GM19467 (cell line): ENCODE measurements around the gene ZNF839.
"Not testable (repeated sequence)": the region's sequence is repeated elsewhere in the genome, so short reads cannot be mapped to it uniquely, and the experiment has no call there.

Experiments used
- ATAC-seq: cut with Tn5 transposase; IDR thresholded peaks from one replicate; pipeline ENCODE4 v1.9.1; 2021; ENCODE audit warnings: mild to moderate bottlenecking, moderate library complexity; ENCODE audit not compliant: unreplicated experiment

The ZNF839 gene

DNA sequence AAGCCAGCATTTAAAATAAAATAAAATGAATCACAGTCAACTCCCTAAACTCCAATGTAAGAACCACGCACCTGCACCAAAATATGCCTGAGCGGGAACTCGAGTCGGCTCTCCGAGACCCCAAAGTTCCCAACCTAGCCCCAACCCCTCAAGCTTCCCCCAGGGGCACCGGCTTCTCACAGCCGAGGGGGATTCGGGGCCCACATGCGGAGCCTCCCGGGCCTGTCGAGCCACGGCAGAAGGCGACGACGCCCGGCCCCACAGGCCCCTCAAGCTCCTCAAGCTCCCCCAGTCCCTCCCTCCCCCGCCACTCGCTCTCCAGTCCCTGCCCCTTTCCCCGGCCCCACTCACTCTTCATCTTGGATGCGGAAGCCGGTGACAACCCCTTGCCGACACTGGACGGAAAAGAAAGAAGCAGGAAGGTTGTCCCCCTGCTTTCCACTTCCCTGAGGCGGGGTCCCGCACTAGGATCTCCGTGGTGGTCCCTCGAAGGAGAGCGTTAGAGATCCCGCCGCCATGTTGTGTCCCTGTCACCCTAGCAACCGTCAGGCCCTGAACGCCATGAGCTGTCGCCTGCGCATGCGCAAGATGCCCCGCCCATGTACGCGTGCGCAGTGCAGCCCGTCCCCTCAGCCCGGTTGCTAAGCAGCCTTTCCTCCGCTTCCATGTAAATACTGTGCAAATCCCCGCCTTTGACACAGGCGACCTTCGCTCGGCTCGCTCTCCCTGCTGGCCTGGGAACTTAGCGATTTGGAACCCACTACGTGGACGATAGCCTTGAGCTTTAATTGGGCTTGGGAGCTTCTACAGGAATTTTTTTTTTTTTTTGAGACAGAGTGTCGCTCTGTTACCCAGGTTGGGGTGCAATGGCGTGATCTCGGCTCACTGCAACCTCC is 14.7 kb upstream of the ZNF839 start, which contains the start of gene MOK:
TSS of gene MOK (minus strand) at position 554 of the 896 bp plus-strand sequence. CDS start at position 358, 196 bp downstream.
- ATAC-seq, result peak; percentile 90

- ATAC-seq, result peak; percentile 64
These were observed 5.1 kb upstream of the ZNF839 start for GRCh38 chr14:102314242-102315011.

- ATAC-seq, result no peak
These were observed 4.4 kb upstream of the ZNF839 start for GRCh38 chr14:102315121-102315520.

DNA sequence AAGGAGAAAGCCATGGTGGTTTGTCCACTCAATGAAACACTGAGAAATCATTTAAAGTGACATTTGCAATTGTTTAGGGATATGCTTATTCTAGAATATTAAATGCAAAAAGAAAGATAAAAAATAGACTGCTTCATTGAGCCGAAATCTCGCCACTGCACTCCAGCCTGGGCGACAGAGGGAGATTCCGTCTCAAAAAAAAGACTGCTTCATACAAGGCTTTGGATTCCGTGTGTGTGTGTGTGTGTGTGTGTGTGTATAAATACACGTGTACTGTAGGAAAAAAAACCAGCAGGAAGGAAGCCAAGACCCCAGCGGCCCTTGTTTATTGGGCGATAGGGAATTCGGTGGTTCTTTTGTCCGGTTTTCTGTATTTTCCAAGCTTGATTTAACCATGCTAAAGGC is 3.2 kb upstream of the ZNF839 start:
- ATAC-seq, result no peak

GRCh38 chr14:102316743-102317563 is 2.6 kb upstream of the ZNF839 start:
- peak; percentile 53 for ATAC-seq

GRCh38 chr14:102317564-102318248 is 1.8 kb upstream of the ZNF839 start:
- no peak for ATAC-seq

GRCh38 chr14:102318781-102319276 is 717 bp upstream of the ZNF839 start:
- ATAC-seq, result no peak

DNA sequence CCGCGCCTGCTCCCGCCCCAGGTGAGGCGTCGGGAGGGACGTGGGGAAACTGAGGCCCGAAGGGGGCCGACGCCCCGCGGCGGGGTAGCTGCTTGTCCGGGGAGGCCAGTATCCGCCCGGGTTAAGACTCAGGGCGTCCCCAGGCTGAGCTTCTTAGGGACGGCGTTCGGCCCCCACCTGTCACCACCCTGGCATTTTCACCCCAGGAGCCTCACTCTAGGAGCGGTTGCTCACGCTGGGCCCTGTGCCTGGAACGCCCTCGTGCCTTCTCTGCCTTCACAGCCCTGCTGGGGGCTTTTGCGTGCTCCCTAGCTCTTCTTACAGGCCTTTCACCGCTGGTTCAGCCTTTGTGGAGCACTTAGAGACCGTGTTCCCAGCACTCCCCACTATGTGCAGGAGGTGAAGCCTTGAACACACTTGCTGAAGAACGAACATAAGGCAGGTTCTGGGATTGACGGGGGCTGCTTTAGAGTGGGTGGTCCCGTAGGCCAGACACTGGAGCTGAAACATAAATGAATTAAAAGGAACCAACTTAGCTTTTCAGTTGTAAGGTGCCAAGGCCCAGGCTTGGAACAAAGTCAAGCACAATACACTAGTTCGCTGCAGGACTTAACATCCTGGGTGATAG is 601 bp downstream of the ZNF839 start:
- ATAC-seq, result peak; percentile 14

DNA sequence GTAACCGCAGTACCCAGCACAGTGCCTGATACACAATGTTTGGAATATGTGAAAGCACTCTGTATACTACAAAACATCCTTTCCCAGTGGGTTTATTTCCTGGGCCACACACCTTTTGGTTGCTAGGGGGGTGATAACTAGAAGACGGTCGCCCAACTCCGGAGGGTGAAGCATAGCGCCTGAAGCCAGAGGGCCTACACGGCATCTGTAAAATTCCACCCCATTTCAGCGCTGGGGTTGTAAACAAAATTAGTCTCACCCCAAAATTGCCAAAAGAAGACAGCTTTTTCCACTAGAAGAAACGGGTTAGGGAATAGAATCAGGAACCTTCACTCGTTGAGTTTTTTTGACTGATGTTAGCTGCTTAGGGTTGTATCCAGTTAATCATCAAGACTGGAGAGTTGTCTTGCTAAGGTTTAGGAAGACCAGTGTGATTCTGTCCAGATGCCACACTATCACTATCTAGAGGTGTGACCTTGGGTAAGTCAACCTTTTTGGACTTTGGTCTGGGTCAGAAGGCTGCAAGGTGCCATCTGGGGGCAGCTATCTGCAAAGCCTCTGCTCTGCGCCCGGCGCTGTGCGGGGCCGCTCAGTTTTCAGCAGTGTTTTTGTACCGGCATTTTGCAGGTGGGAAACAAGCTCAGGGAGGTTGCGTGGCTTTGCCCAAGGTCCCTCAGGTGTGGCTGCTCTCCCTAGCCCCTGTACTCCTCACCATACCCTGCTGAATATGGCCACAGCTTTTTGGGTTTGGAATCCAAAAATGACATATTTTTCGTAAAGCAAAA is 1.3 kb downstream of the ZNF839 start:
- no peak for ATAC-seq

- ATAC-seq, result no peak
These were observed 2.2 kb downstream of the ZNF839 start for GRCh38 chr14:102321456-102322422.

GRCh38 chr14:102323102-102323501 is 3.6 kb downstream of the ZNF839 start:
- no peak for ATAC-seq

- no peak for ATAC-seq
These were observed 6.3 kb downstream of the ZNF839 start for GRCh38 chr14:102325791-102326345.

- ATAC-seq, result no peak
These were observed 7.0 kb downstream of the ZNF839 start for GRCh38 chr14:102326583-102326982.

GRCh38 chr14:102329381-102329780 is 9.8 kb downstream of the ZNF839 start:
- ATAC-seq, result not testable (repeated sequence)

DNA sequence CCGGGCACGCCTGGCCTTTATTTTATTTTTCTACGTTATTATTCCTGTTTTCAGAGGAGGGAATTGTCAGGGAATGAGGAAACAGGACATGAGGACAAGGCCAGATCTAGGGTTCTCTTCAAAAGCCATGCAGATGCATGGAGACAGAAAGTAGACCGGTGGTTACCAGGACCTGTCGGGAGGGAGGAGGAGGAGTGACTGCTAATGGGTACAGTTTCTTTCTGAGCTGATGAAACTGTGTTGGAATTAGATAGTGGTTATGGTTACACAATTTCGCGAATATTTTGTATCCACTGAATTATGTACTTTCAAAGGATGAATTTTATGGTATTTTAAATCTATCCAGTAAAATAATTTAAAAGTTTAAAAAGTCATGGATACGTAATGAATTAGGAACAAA is 11.3 kb downstream of the ZNF839 start:
- ATAC-seq, result no peak

DNA sequence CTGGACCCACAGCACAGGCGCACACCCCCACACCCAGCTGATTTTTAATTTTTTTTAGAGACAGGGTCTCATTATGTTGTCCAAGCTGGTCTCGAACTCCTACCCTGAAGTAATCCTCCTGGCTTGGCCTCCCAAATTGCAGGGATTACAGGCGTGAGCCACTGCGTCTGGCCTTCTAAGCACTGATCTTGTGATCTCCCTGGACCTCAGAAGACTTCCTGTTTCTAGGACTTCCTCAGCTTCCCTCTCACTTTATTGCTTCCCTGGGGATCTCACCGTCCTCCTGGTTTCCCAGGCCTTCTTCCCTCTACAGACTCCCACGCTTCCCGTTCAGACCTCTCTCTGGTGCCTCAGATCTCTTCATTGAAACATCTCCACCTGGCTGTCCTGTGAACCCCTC is 13.8 kb downstream of the ZNF839 start:
- no peak for ATAC-seq
